Measurements from ENCODE around the gene NFIB. TPM values are rescaled to one million over a fixed set of nuclear protein-coding genes. Genes with fewer than 3 reads are reported as not detected.
A peak's percentile ranks its signal among the peaks of the same experiment; 100 is the strongest.

NFIB gene
- total RNA-seq, 2 donors from 2014 or later = 131 to 165 TPM

- H3K27me3 ChIP-seq (replicated peaks; ENCODE audit: insufficient read depth) = no peaks in the 10 kb centered on the region
- no peaks in the 10 kb centered on the region for H3K9me3 ChIP-seq
- H3K36me3 ChIP-seq = no peaks in the 10 kb centered on the region
- intact Hi-C loops (cut with DNase I) = loop anchor here (5.0 kb wide), 3 partner anchors 51 to 924 kb away; no protein-coding TSS in a partner anchor
- H3K4me1 ChIP-seq (replicated peaks) = no peaks in the 10 kb centered on the region
- H3K27ac ChIP-seq = peak overlapping the region; percentile 81 to 83
- WGBS = 77% methylated on average over 5 of the region's 5 CpGs
- DNase-seq (ENCODE audit: low spot score) = no peak
- H3K4me3 ChIP-seq = no peak overlapping the region
- TF ChIP-seq POLR2AphosphoS5 (IDR thresholded peaks at IDR 0.05) = no peak
Observed at GRCh38 chr9:14351221-14351836, 37.4 kb upstream of the NFIB start.

- peak overlapping the region; percentile 81 to 83 for H3K27ac ChIP-seq
Observed at GRCh38 chr9:14350754-14351153, 36.8 kb upstream of the NFIB start.

DNA sequence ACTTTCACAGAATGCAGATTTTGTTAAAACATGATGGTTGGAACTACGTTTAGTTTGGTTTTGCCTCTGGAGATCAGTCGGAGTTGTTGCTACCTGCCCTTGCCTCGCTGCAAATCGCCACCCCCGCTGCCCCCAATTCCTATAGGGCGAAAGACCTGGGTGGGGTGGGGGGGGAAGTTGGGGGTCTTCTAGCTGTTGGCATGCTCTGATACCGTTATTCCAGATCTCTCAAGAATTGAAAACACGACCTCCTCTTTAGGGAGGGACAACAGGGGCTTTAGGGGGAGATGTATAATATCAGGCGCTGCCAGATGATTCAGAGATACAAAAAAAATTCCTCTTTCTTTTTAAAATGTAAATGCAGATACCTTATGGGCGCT is 36.4 kb upstream of the NFIB start:
- WGBS = 60% methylated on average over 10 of the region's 10 CpGs
- H3K27me3 ChIP-seq (replicated peaks; ENCODE audit: insufficient read depth) = no peaks in the 10 kb centered on the region
- H3K4me3 ChIP-seq = peak overlapping the region; percentile 33 to 45
- peak overlapping the region; percentile 81 to 83 for H3K27ac ChIP-seq
- no peak for TF ChIP-seq POLR2A (IDR thresholded peaks at IDR 0.05)
- TF ChIP-seq, protein P1, sequence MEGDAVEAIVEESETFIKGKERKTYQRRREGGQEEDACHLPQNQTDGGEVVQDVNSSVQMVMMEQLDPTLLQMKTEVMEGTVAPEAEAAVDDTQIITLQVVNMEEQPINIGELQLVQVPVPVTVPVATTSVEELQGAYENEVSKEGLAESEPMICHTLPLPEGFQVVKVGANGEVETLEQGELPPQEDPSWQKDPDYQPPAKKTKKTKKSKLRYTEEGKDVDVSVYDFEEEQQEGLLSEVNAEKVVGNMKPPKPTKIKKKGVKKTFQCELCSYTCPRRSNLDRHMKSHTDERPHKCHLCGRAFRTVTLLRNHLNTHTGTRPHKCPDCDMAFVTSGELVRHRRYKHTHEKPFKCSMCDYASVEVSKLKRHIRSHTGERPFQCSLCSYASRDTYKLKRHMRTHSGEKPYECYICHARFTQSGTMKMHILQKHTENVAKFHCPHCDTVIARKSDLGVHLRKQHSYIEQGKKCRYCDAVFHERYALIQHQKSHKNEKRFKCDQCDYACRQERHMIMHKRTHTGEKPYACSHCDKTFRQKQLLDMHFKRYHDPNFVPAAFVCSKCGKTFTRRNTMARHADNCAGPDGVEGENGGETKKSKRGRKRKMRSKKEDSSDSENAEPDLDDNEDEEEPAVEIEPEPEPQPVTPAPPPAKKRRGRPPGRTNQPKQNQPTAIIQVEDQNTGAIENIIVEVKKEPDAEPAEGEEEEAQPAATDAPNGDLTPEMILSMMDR (IDR thresholded peaks at IDR 0.05) = no peak
- TF ChIP-seq POLR2AphosphoS5 (IDR thresholded peaks at IDR 0.05) = no peak
- H3K36me3 ChIP-seq = no peaks in the 10 kb centered on the region
- no peaks in the 10 kb centered on the region for H3K9me3 ChIP-seq
- DNase-seq (ENCODE audit: low spot score) = no peak
- no peaks in the 10 kb centered on the region for H3K4me1 ChIP-seq (replicated peaks)
- intact Hi-C loops (cut with DNase I) = loop anchor here (5.0 kb wide), 3 partner anchors 52 to 923 kb away; no protein-coding TSS in a partner anchor

More at GRCh38 chr9:14350754-14351153, 36.8 kb upstream of the NFIB start:
- Histone ChIP-seq H3K4me1 (replicated peaks) (no peaks in the 10 kb centered on the region), H3K27me3 (replicated peaks; ENCODE audit: insufficient read depth) (no peaks in the 10 kb centered on the region), H3K36me3 (no peaks in the 10 kb centered on the region), H3K9me3 (no peaks in the 10 kb centered on the region), H3K4me3 (peak overlapping the region; percentile 33 to 45)
- WGBS = 60% methylated on average over 11 of the region's 11 CpGs
- DNase-seq (ENCODE audit: low spot score) = no peak
- peak; percentile 20 for TF ChIP-seq POLR2AphosphoS5 (IDR thresholded peaks at IDR 0.05)
- TF ChIP-seq, protein P1 (IDR thresholded peaks at IDR 0.05) = no peak
- intact Hi-C loops (cut with DNase I) = loop anchor here (5.0 kb wide), 3 partner anchors 52 to 923 kb away; no protein-coding TSS in a partner anchor

- intact Hi-C loops (cut with DNase I) = loop anchor here (2.0 to 5.0 kb wide), 5 partner anchors 27 to 922 kb away; partner anchors contain the start of gene NFIB
- H3K27me3 ChIP-seq (replicated peaks; ENCODE audit: insufficient read depth) = no peaks in the 10 kb centered on the region
- no peak for DNase-seq (ENCODE audit: low spot score)
- H3K9me3 ChIP-seq = no peaks in the 10 kb centered on the region
- H3K27ac ChIP-seq = peak overlapping the region; percentile 81 to 83
- H3K4me1 ChIP-seq (replicated peaks) = no peaks in the 10 kb centered on the region
- WGBS = 31% methylated on average over 42 of the region's 42 CpGs
- peak overlapping the region; percentile 33 to 45 for H3K4me3 ChIP-seq
- H3K36me3 ChIP-seq = no peaks in the 10 kb centered on the region
- TF ChIP-seq POLR2A (IDR thresholded peaks at IDR 0.05) = no peak
- TF ChIP-seq, protein P1 (IDR thresholded peaks at IDR 0.05) = no peak
- TF ChIP-seq POLR2AphosphoS5 (IDR thresholded peaks at IDR 0.05) = no peak
Observed at GRCh38 chr9:14349447-14350348, 35.8 kb upstream of the NFIB start.

DNA sequence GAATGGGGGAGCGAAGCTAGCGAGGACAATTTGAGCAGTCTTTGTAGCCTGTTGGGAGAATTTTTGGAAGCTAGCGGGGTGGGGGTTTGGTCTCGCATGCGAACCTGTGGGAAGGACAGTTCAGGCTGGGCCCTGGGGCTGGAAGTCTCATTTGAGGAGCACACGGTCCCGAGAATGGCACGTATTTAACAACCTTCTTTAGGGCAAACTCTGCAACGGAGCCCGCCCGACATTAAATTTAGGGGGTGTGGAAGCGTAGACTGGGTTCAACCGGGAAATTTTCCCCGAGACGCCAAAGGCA is 35.2 kb upstream of the NFIB start:
- intact Hi-C loops (cut with DNase I) = loop anchor here (2.0 to 5.0 kb wide), 2 partner anchors 26 to 37 kb away; partner anchors contain the start of gene NFIB
- Histone ChIP-seq H3K36me3 (no peaks in the 10 kb centered on the region), H3K4me1 (replicated peaks) (no peaks in the 10 kb centered on the region), H3K9me3 (no peaks in the 10 kb centered on the region), H3K27ac (peak overlapping the region; percentile 81 to 83), H3K4me3 (peak overlapping the region; percentile 33 to 45), H3K27me3 (replicated peaks; ENCODE audit: insufficient read depth) (no peaks in the 10 kb centered on the region)
- no peak for DNase-seq (ENCODE audit: low spot score)
- 35% methylated on average over 15 of the region's 15 CpGs for WGBS
- TF ChIP-seq POLR2A (IDR thresholded peaks at IDR 0.05) (no peak), POLR2AphosphoS5 (IDR thresholded peaks at IDR 0.05) (no peak)
- TF ChIP-seq, protein P1 (IDR thresholded peaks at IDR 0.05) = no peak
